Activated T-cell treated with anti-CD3 and anti-CD28 coated beads, Interleukin-2, amount 50 U/mL, for 1 hour (primary cell): Measurements from ENCODE around the gene ZBTB7C.

Experiments
- DNase-seq: peaks from one replicate; pipeline ENCODE4 v3.0.0-alpha.2; 2020

Gene ZBTB7C

DNA sequence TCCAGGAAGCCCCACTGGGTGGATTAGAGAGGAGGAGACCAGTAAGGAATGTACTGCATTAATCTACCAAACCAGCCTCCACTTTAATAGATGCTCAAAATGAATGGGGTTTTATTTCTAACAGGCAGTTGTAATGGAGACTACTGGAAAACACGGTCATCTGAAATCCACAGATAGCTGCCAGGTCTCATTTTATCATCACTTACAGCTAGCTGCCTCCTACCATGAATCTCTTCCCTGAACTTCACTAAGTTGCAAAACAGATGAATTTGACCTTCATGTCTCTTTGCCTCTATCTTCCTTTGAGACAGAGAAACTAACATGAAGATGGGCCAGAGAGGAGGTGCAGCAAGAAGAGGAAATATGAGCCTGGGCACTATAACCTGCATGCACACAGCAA lies 21.9 kb downstream of the ZBTB7C start:
- DNase-seq, result no peak

- DNase-seq, result no peak
These were observed 23.6 kb downstream of the ZBTB7C start for GRCh38 chr18:48385596-48385995.

DNA sequence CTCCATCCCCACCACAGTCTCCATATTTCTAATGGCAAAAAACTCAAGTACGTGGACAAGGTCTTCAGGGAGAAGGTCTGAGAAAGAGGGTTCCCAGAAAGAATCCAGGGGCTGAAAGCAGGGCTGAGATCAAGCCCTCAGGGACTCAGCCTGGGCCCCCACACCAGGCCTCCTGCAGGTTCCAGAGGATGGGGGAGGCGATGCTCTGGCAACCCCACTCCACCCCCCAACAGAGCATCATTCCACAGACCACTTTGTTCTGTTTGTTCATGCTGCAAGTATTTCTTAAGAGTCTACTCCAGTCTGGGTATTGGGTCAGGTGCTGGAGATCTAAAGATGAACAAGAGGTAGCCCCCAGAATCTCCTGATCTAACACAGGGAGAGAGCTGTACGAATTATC lies 32.2 kb downstream of the ZBTB7C start:
- DNase-seq, result no peak

DNA sequence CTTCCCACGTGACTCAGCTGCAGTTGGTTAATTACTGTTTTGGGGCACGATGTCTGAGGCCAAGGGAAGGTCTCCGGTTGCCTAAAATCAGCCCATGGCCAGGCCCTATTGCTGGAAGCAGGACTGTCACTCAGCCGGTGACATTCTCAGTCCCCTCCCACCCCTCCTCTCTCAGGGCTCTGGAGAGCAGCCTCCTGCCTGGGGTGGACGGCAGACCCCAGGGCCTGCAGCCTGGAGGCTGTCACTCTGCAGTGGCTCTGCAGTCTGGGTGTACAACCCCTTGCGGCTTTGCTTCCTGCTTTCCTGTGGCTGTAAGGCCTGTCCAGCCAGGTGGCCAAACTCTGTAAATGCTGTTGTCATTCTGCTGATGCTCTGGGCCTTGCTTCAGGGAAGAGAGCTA lies 32.8 kb downstream of the ZBTB7C start:
- DNase-seq, result no peak

- no peak for DNase-seq
These were observed 33.9 kb downstream of the ZBTB7C start for GRCh38 chr18:48375150-48375800.

- no peak for DNase-seq
These were observed 34.6 kb downstream of the ZBTB7C start for GRCh38 chr18:48374423-48375149.

DNA sequence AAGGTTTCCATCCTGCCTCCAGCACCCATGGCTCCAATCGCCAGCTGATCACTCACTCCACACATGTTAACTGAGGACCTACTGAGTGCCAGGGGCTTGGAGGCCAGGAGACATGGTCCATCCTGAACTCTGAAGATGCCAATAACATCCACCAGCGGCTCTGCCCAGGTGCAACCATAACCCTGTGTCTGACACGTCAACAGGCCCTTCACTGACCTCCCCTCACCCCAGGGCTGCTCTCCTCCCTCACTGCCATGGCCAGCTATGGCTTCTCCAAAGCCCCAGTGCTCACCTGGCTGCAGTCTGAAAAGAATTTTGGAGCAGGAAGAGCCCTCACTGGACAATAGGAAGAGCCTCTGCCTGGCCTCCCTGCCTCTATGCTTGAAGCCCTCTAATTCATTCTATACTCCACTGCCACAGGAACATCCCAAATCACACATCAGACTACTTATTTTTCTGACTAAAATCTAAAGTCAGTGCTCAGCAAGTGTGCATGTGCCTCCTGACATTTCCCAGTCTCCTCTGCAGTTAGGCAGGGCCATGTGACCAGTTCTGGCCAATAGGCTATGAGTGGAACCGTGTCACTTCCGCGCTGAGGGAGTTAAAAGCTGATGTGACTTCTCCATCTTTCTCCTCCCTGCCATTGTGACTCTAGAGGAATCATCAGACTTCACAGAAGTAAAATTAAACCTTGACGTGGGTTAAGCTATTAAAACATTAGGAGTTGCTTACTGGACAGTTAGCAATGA lies 37.2 kb downstream of the ZBTB7C start:
- no peak for DNase-seq

DNA sequence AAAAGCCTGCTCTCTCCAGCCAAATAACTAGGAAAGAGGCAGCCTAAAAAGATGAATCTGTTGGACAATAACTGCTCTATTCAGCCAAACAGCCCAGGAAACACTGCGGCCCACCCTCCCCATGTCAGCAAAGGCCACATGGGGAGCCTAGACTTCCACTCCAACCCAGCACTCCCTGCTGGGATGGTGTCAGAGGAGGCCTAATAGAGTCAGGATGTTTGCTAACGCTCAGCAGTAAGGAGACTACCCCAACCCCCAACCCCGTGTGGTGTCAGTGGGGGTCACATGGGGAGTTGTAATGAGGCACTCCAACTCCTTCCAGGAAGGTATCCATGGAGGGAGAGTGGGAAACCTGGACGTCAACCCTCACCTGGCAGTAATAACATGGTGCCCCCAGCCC lies 41.6 kb downstream of the ZBTB7C start:
- DNase-seq, result no peak

GRCh38 chr18:48365965-48366364 lies 43.2 kb downstream of the ZBTB7C start:
- no peak for DNase-seq

DNA sequence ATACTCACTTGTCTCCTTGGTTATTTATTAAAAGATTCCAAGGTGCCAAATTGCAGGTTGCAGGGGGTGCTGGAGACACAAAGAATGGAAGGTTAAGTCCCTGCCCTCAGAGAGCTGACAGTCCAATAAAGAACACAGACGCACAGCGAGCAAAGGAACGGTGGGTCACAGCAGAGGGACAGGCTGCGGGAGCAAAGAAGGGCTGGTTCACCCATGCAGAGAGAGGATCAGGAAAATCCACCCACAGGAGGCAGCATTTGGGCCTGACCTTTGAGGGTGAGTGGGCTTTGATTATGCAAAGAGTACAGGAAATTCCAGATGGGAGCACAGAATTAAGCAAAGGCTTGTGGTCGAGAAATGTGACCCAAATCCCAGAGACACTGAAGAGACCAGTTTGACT lies 45.0 kb downstream of the ZBTB7C start:
- DNase-seq, result no peak

DNA sequence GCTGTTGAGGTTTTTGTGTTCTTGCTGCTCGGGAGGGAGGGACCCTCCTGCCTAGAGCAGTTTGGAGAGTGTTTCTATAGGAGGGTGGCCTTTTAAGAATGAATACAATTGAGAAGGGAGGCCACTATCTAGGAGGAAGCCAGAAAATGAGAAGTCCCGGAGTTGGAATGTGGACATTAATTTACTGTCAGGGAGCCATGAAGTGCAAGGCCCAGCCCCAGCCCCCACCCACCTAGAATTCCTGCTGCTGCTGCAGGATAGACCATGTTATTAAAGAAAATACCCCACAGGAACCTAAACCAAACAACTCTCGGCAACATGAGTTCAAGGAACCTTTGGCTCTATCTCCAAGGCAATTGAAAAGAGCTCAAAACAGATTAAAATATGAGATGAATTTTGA lies 46.0 kb downstream of the ZBTB7C start:
- no peak for DNase-seq

- DNase-seq, result no peak
These were observed 47.4 kb downstream of the ZBTB7C start for GRCh38 chr18:48361801-48362200.

DNA sequence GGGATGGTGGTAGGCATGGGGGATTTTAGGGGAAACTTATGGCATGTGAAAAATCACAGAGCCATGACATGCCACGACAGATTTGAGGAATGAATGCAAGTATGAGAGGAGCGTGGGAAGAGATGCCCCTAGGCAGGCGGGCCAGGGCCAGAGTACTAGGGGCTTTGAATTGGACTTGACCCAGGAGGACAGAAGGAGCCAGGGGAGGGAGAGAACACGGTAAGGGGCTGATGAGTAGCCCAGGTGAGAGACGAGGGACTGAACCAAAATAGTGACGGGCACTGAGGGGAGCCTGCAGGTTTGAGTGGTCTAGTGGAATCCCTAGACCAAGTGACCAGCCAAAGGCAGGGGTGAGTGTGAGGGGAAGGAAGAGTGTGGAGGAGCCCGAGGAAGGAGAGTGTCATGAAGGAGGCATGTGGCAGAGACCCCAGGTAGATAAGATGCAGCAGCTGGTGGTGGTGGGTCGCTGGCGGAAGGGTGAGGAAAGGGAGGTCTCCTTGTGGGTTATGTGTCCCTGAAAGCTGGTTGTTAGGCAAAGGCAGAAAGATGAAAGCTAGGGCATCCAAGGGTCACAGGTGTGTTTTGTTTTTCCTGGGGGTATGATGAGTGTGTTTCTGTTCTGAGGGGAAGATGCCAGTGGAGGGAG lies 48.7 kb downstream of the ZBTB7C start:
- no peak for DNase-seq

GRCh38 chr18:48359626-48360025 lies 49.6 kb downstream of the ZBTB7C start:
- DNase-seq, result no peak

DNA sequence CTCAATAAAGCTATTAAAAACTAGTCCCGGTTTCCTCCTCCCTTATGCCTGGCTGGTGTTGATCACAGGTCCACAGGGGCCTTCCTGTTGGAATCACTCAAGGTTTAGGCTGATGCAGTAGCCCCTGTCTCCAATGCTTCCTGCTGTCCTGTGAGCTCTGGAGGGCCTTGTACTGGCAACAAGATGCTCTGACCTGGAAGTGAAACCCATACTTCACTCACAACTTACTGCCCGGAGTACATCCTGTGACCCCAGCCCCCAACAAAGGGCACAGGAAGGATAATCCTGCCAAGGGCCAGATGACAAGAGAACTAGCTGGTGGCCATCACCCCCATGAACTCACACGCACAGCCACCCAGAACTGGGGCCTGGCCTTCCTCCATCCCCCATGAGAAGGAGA lies 50.3 kb downstream of the ZBTB7C start:
- no peak for DNase-seq

GRCh38 chr18:48356909-48357631 lies 52.1 kb downstream of the ZBTB7C start:
- no peak for DNase-seq

DNA sequence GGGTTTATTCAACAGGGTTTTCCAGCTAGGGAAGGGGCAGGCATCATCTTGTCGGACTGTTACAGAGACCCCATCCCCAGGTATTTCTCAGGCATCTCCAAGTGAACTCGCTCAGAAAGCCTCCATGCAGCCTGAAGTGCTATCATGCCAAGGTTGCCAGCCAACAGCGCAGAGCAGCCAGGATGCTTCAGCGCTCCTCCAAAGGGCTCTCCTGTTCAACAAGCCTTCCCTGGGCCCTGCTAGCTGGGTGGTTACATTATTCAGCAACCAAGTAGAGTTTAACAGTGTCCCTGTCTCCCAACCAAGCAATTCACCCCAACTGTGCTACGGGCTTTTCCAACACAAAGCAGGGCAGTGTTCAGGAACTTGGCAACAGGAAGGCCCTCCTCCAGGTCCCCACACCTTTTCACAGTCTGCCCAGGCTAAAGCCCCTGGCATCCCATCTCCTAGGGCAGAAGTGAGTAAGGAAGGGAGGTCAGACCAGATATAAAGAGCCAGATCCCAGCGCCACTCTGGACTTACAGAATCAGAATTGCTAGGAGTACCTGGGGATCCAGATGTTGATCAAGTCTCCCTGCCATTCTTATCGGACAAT lies 52.9 kb downstream of the ZBTB7C start:
- no peak for DNase-seq

DNA sequence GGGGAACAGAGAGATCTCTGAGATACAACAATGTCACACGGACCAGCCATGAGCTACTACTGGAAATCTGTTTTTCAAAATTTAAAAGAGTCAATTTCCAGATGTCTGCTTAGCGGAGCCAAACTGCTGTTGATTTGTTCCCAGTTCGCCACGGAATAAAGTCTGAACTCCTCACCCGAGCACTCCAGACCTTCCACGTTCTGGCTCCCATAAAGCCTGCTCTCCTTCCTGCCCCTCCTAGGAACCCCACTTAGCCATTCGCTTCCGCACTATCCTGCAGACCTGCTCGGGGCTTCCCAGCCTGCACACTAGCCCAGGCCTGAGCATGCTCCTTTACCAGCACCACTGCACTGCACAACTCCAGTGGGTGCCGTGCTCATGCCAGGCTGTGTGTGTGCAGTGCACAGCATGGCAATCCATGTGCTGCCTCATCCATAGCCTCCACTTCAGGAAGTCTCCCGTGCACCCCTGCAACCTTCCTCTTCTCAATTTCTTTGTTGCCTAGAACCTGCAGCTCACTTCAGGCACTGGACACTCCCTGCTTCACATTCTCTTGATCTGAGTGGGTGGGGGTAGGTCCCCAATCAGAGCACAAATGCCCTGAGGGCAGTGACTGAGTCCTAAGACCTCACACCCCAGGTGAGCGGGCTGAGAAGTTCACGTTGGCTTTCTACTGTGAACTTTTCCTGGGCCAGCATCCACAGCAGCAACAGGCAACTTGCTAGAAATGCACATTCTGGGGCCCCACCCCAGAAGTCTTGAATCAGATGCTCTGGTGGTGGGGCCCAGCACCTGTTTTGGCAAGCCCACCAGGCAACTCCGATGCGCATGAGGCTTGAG lies 53.7 kb downstream of the ZBTB7C start:
- DNase-seq, result no peak

DNA sequence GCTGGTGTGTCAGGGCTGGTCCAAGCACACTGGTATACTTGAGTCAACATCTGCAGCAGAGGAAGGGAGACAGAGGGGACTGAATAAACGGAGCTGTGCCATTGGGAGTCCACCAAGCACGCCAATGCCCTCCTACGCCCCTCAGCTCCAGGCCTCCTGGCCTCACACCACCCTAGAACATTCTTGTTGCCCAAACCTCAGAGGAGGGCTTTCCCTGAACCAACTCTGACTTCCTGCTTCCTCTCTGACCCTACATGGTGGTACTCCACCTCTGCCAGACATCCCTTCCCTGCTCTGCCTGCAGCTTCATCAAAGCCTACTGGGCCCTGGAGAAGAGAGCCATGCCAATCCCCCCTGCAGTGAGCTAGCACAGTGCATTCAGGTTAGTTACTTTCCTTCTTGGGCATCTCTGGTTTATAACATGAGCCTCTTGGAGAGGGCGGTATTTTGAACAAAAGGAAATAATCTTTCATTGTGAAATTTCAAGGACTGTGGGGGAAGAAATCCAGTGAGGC lies 54.4 kb downstream of the ZBTB7C start:
- no peak for DNase-seq

- no peak for DNase-seq
These were observed 57.0 kb downstream of the ZBTB7C start for GRCh38 chr18:48352051-48352755.
